Bronchial epithelial cell (primary cell): Measurements from ENCODE around the gene CLEC9A. TPM values are rescaled to one million over a fixed set of nuclear protein-coding genes. Genes with fewer than 3 reads are reported as not detected.

Source experiments
- DNase-seq: peaks from one replicate; pipeline ENCODE4 v3.0.0-alpha.2; 2010; ENCODE audit warnings: low read depth
- FAIRE-seq: peaks from 2 replicates; lab custom pipeline; 2011; peaks lifted over from hg19 to GRCh38; lab: Jason Lieb, UNC
- H3K27me3 ChIP-seq: 2 replicates; pipeline ENCODE4 v1.5.1; 2011; ENCODE audit warnings: low read length; ENCODE audit not compliant: control insufficient read depth, insufficient read depth
- H3K36me3 ChIP-seq: 2 replicates; pipeline ENCODE4 v1.5.1; 2011; ENCODE audit warnings: low read length; ENCODE audit not compliant: control insufficient read depth, insufficient read depth
- H3K4me3 ChIP-seq: 2 replicates; pipeline ENCODE4 v1.5.1; 2011; ENCODE audit warnings: mild to moderate bottlenecking, low read depth, low read length, control low read depth
- total RNA-seq: library from RNA; depleted of rRNA; stranded (reverse); fragments of >200 nt; gene quantifications from 2 replicates; pipeline ENCODE4 v1.2.1, GENCODE V29; 2014
- TF ChIP-seq, protein P1 (sequence below): IDR thresholded peaks from 2 replicates; pipeline ENCODE4 v1.5.1; 2011; ENCODE audit warnings: mild to moderate bottlenecking, moderate library complexity, low read length, control low read depth, inconsistent platforms; ENCODE audit not compliant: insufficient read depth, severe bottlenecking

CLEC9A gene
- total RNA-seq: not detected in 2 replicates

DNA sequence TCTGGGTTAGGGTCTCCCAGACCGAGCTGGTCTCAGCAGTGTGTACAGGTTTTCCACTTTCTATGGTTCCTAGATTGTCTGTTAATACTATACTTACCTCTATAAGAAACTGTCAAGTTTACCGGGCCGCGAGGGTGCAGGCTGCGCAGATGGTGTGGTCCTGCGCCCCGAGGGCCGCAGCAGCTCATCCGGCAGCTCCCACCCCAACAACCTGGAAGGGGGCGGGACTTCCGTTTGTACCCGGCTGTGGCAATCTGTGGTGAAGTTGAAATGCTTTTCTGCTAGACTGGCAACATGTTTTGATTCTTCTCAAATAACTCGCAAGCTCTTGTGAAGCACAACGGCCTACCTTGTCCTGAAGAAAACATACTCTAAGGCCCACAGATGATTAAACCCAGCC, at the start of gene CLEC9A:
TSS of gene CLEC9A (plus strand) at position 237 of the 400 bp plus-strand sequence. CDS start 22,006 bp downstream, outside the sequence.
- DNase-seq (no peak), FAIRE-seq (no peak)
- Histone ChIP-seq H3K4me3 (no peak within 1 kb of the TSS), H3K27me3 (no peaks in the 10 kb centered on the region), H3K36me3 (no peaks in the 10 kb centered on the region)
- TF ChIP-seq, protein P1, sequence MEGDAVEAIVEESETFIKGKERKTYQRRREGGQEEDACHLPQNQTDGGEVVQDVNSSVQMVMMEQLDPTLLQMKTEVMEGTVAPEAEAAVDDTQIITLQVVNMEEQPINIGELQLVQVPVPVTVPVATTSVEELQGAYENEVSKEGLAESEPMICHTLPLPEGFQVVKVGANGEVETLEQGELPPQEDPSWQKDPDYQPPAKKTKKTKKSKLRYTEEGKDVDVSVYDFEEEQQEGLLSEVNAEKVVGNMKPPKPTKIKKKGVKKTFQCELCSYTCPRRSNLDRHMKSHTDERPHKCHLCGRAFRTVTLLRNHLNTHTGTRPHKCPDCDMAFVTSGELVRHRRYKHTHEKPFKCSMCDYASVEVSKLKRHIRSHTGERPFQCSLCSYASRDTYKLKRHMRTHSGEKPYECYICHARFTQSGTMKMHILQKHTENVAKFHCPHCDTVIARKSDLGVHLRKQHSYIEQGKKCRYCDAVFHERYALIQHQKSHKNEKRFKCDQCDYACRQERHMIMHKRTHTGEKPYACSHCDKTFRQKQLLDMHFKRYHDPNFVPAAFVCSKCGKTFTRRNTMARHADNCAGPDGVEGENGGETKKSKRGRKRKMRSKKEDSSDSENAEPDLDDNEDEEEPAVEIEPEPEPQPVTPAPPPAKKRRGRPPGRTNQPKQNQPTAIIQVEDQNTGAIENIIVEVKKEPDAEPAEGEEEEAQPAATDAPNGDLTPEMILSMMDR: no peak

DNA sequence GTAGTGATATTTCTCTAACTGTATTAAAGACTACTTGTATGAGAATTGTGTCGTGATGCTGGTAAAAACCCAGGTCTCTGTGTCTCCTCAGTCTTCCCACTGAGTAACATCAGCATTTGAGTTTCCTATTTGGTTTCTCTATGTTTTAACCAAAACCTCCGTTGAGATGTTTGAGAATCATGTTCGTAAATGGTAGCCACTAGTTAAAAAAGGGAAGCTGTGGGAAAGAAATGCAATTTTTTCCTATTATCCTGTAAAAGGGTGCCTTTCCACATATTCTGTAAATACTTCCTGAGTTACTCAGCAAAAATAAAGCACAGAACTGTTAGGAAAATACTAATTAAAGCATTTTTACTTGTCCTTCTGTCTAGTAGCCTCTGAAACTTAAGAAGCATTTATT, 38.6 kb upstream of the CLEC9A start:
- Histone ChIP-seq H3K27me3 (no peaks in the 10 kb centered on the region), H3K36me3 (no peaks in the 10 kb centered on the region), H3K4me3 (no peak overlapping the region)
- DNase-seq (no peak), FAIRE-seq (no peak)
- TF ChIP-seq, protein P1: no peak

DNA sequence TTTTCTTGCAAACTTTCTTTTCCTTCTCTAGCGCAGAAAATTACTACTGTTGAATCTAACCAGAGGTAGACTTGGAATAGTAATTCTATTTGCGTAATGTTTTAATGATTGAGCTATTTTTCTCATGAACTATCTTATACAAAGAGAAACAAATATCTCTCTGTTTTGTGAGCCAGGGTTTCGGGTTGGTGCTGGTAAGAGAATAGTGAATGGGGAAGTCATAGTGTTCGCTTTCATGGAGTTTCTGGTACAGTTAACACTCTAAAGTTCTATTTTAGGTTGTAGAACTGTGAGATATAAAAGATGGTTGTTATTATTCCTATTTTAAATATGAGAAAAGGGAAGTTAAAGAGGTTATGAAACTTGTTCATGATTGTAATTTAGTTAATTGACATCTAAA, 38.2 kb upstream of the CLEC9A start:
- Histone ChIP-seq H3K36me3 (no peaks in the 10 kb centered on the region), H3K4me3 (no peak overlapping the region), H3K27me3 (no peaks in the 10 kb centered on the region)
- no peak for DNase-seq
- FAIRE-seq: no peak
- TF ChIP-seq, protein P1: no peak

DNA sequence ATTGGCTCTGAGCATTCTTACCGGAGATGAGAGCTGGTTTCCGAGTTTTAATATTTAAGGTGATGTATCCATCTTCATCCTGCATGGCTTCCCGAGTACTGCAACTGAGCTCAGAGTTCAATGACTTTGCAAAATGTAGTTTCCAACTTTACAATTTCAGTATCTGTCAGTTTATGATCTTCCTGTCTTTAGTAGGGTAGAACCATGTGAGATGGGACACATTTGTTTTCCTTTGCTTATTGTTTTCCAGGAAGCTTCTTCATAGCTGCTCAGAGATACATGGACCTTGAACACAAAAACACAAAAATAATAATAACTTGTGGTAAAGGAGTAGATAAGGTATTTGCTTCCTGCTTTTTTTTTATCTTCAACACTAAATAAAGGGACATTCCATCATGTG, 31.5 kb upstream of the CLEC9A start, which contains the start of gene CLEC1B:
TSS of gene CLEC1B (minus strand) at position 106 of the 400 bp plus-strand sequence. CDS start at position 85, 21 bp downstream.
- Histone ChIP-seq H3K4me3 (no peak within 1 kb of the TSS), H3K27me3 (peaks cover 2% of the 10 kb centered on the region), H3K36me3 (no peaks in the 10 kb centered on the region)
- TF ChIP-seq, protein P1: no peak
- FAIRE-seq (no peak), DNase-seq (no peak)

DNA sequence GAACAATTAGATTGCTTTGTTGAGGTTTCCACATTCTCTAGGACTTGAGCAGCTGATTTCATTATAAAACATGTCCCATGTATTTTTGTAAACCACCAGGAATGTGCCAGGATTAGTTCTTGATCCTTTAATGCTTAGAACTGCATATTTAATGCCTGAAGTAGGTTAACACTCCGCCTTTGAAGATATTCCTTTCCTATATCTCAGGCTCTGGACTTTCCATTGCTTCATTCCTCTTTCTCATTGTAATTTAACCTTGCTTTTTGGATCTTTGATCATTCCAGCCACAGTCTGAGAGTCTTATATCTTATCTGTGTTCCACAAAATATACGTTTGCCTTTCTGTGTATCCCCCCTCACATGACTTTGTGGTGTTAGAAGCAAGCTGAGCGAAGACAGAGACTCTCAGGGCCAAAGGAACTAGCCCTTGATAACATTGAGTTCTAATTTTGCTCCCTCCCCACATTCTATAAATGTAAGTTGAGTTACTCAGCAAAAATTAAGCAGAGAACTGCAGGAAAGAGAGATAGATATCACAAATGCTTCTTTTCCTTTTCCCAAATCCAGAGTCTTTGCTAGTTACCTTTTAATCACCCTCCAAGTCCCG, 29.2 kb upstream of the CLEC9A start:
- no peak for DNase-seq
- no peak for FAIRE-seq
- TF ChIP-seq, protein P1: no peak
- no peak overlapping the region for H3K4me3 ChIP-seq
- H3K27me3 ChIP-seq: peaks cover 2% of the 10 kb centered on the region
- H3K36me3 ChIP-seq: no peaks in the 10 kb centered on the region
